ENCODE data around the gene KLHL4.
"Not testable (repeated sequence)": the region's sequence is repeated elsewhere in the genome, so short reads cannot be mapped to it uniquely, and the experiment has no call there.

KLHL4 gene

GRCh38 chrX:87689218-87689617 is 171.6 kb downstream of the KLHL4 start:
- H3K27ac Mint-ChIP-seq; intact Hi-C loops (cut with micrococcal nuclease); H3K9me3 Mint-ChIP-seq; H3K36me3 Mint-ChIP-seq (ENCODE audit: low read depth); H3K4me3 Mint-ChIP-seq; H3K27me3 Mint-ChIP-seq; H3K4me1 Mint-ChIP-seq (ENCODE audit: low read depth): not testable (repeated sequence)

- H3K27me3 Mint-ChIP-seq: no peaks in the 10 kb centered on the region
- no peak overlapping the region for H3K27ac Mint-ChIP-seq
These were observed 175.6 kb downstream of the KLHL4 start for GRCh38 chrX:87693204-87693603.

GRCh38 chrX:87697409-87697808 is 179.8 kb downstream of the KLHL4 start:
- H3K27me3 Mint-ChIP-seq: no peaks in the 10 kb centered on the region
- H3K27ac Mint-ChIP-seq: no peak overlapping the region
- H3K9me3 Mint-ChIP-seq: no peaks in the 10 kb centered on the region
- no peaks in the 10 kb centered on the region for H3K36me3 Mint-ChIP-seq (ENCODE audit: low read depth)
- no peaks in the 10 kb centered on the region for H3K4me1 Mint-ChIP-seq (ENCODE audit: low read depth)
- no peak overlapping the region for H3K4me3 Mint-ChIP-seq
- intact Hi-C loops (cut with micrococcal nuclease): no loop called here

More at GRCh38 chrX:87693204-87693603, 175.6 kb downstream of the KLHL4 start:
- intact Hi-C loops (cut with micrococcal nuclease): no loop called here
- Mint-ChIP-seq H3K9me3 (peaks cover 9% of the 10 kb centered on the region), H3K4me1 (ENCODE audit: low read depth) (no peaks in the 10 kb centered on the region), H3K4me3 (no peak overlapping the region), H3K36me3 (ENCODE audit: low read depth) (no peaks in the 10 kb centered on the region)

- Mint-ChIP-seq H3K4me1 (ENCODE audit: low read depth) (no peaks in the 10 kb centered on the region), H3K36me3 (ENCODE audit: low read depth) (no peaks in the 10 kb centered on the region), H3K27me3 (no peaks in the 10 kb centered on the region), H3K27ac (no peak overlapping the region), H3K4me3 (no peak overlapping the region), H3K9me3 (peaks cover 9% of the 10 kb centered on the region)
- intact Hi-C loops (cut with micrococcal nuclease): no loop called here
These were observed 185.2 kb downstream of the KLHL4 start for GRCh38 chrX:87702795-87703194.

GRCh38 chrX:87703469-87703868 is 185.9 kb downstream of the KLHL4 start:
- H3K27me3 Mint-ChIP-seq; H3K4me1 Mint-ChIP-seq (ENCODE audit: low read depth); H3K36me3 Mint-ChIP-seq (ENCODE audit: low read depth); H3K27ac Mint-ChIP-seq; H3K4me3 Mint-ChIP-seq; intact Hi-C loops (cut with micrococcal nuclease): not testable (repeated sequence)
- H3K9me3 Mint-ChIP-seq: peaks cover 12% of the 10 kb centered on the region

GRCh38 chrX:87706134-87706533 is 188.5 kb downstream of the KLHL4 start:
- Mint-ChIP-seq H3K27ac (no peak overlapping the region), H3K4me1 (ENCODE audit: low read depth) (no peaks in the 10 kb centered on the region), H3K36me3 (ENCODE audit: low read depth) (no peaks in the 10 kb centered on the region), H3K27me3 (no peaks in the 10 kb centered on the region), H3K4me3 (no peak overlapping the region), H3K9me3 (peaks cover 22% of the 10 kb centered on the region)
- intact Hi-C loops (cut with micrococcal nuclease): no loop called here

GRCh38 chrX:87710580-87710979 is 193.0 kb downstream of the KLHL4 start:
- H3K27me3 Mint-ChIP-seq: no peaks in the 10 kb centered on the region
- H3K4me1 Mint-ChIP-seq (ENCODE audit: low read depth): no peaks in the 10 kb centered on the region
- H3K27ac Mint-ChIP-seq: no peak overlapping the region
- H3K4me3 Mint-ChIP-seq: no peak overlapping the region
- H3K9me3 Mint-ChIP-seq: peaks cover 22% of the 10 kb centered on the region
- intact Hi-C loops (cut with micrococcal nuclease): no loop called here
- no peaks in the 10 kb centered on the region for H3K36me3 Mint-ChIP-seq (ENCODE audit: low read depth)

All from dendritic cell treated with granulocyte-macrophage colony-stimulating factor and Interleukin-4, amounts not matched to agents 40 ng/mL and 50 ng/mL, for 4 days (primary cell).